SK-N-SH (cell line): ENCODE results near the gene HHAT. TPM values are rescaled to one million over a fixed set of nuclear protein-coding genes. Genes with fewer than 3 reads are reported as not detected.
"Not testable (repeated sequence)": the region's sequence is repeated elsewhere in the genome, so short reads cannot be mapped to it uniquely, and the experiment has no call there.

Experiments
- CTCF ChIA-PET: fragments of 300-600, 350-600 bp; formaldehyde crosslinking; extraction: SDS; loops from one replicate; lab custom pipeline; 2021; lab: Yijun Ruan, JAX
- POLR2A ChIA-PET: fragments of 350-600 bp; sonication (Branson Sonifier 250); formaldehyde crosslinking; extraction: SDS; loops from one replicate; lab custom pipeline; 2020; ENCODE audit warnings: antibody characterized with exemption, inconsistent platforms; lab: Yijun Ruan, JAX
- DNase-seq: peaks from one replicate; pipeline ENCODE4 v3.0.0; 2012
- H2AFZ ChIP-seq: fragments of 200-600 bp; sonication (generic); 2 replicates; pipeline ENCODE4 v1.8.1; 2016; ENCODE audit warnings: antibody characterized with exemption, mild to moderate bottlenecking, low read depth
- H3F3A ChIP-seq: fragments of 200-600 bp; sonication (generic); replicated peaks from 2 replicates; pipeline ENCODE3; 2016; ENCODE audit warnings: antibody characterized with exemption, mild to moderate bottlenecking; ENCODE audit not compliant: insufficient read depth
- H3K27ac ChIP-seq, 2 experiments: fragments of 200-500 bp in 1 of 2; fragments of 200-600 bp in 1 of 2; sonication (Bioruptor generic) in 1 of 2; sonication (generic), shearing (Covaris generic) in 1 of 2; 2 replicates each; pipeline versions ENCODE4 v1.5.1 to v1.6.1; 2014 to 2016; ENCODE audit warnings: low read depth in 2 of 2, inconsistent platforms in 1 of 2, low read length in 1 of 2, mild to moderate bottlenecking in 1 of 2, mixed read lengths in 1 of 2
- H3K27me3 ChIP-seq: fragments of 200-600 bp; sonication (generic), shearing (Covaris generic); 2 replicates; pipeline ENCODE4 v1.6.1; 2016; ENCODE audit warnings: mixed run types; ENCODE audit not compliant: insufficient read depth
- H3K36me3 ChIP-seq, 2 experiments: fragments of 200-500 bp in 1 of 2; fragments of 200-600 bp in 1 of 2; sonication (Bioruptor generic) in 1 of 2; sonication (generic) in 1 of 2; replicated peaks in 1 of 2; 2 replicates each; pipeline versions ENCODE3 to v1.5.1; 2014 to 2016; ENCODE audit warnings: low read length in 1 of 2, mild to moderate bottlenecking in 1 of 2; ENCODE audit not compliant: insufficient read depth in 2 of 2, control insufficient read depth in 1 of 2
- H3K4me1 ChIP-seq, 2 experiments: fragments of 200-500 bp in 1 of 2; fragments of 200-600 bp in 1 of 2; sonication (Bioruptor generic) in 1 of 2; sonication (generic), shearing (Covaris generic) in 1 of 2; 2 replicates each; pipeline versions ENCODE4 v1.5.1 to v1.6.1; 2014 to 2016; ENCODE audit warnings: low read depth in 1 of 2, low read length in 1 of 2, mixed run types in 1 of 2; ENCODE audit not compliant: insufficient read depth in 2 of 2, control insufficient read depth in 1 of 2
- H3K4me2 ChIP-seq: fragments of 200-600 bp; sonication (generic), shearing (Covaris generic); 2 replicates; pipeline ENCODE4 v1.6.1; 2017; ENCODE audit warnings: mixed run types
- H3K4me3 ChIP-seq, 2 experiments: fragments of 200-500 bp in 1 of 2; fragments of 200-600 bp in 1 of 2; sonication (Bioruptor generic) in 1 of 2; sonication (generic), shearing (Covaris generic) in 1 of 2; 2 replicates each; pipeline versions ENCODE4 v1.5.1 to v1.8.1; 2014 to 2016; ENCODE audit warnings: low read depth in 2 of 2, inconsistent platforms in 1 of 2, low read length in 1 of 2, mild to moderate bottlenecking in 1 of 2, mixed read lengths in 1 of 2, moderate library complexity in 1 of 2
- H3K79me2 ChIP-seq: fragments of 200-600 bp; sonication (generic); 2 replicates; pipeline ENCODE4 v1.8.1; 2017; ENCODE audit warnings: mild to moderate bottlenecking; ENCODE audit not compliant: insufficient read depth
- H3K9ac ChIP-seq: fragments of 200-600 bp; sonication (generic); 2 replicates; pipeline ENCODE4 v1.6.1; 2017; ENCODE audit warnings: mixed run types
- H3K9me2 ChIP-seq: fragments of 200-600 bp; sonication (generic); 2 replicates; pipeline ENCODE4 v1.6.1; 2017; ENCODE audit warnings: mixed run types
- H3K9me3 ChIP-seq: fragments of 200-600 bp; sonication (generic); 2 replicates; pipeline ENCODE4 v1.6.1; 2017; ENCODE audit warnings: mixed run types, mild to moderate bottlenecking, moderate library complexity
- H4K20me1 ChIP-seq: fragments of 200-600 bp; sonication (generic); 2 replicates; pipeline ENCODE4 v1.6.1; 2017; ENCODE audit warnings: mild to moderate bottlenecking, mixed run types; ENCODE audit not compliant: insufficient read depth
- CHD2 ChIP-seq: fragments of 150-350 bp; IDR thresholded peaks from 2 replicates; pipeline ENCODE4 v1.6.1; 2018; ENCODE audit warnings: low read length; ENCODE audit not compliant: partially characterized antibody
- ELF1 ChIP-seq: IDR thresholded peaks from 2 replicates; pipeline ENCODE4 v1.4.0; 2012
- FOSL2 ChIP-seq: IDR thresholded peaks from 2 replicates; pipeline ENCODE4 v1.4.0; 2012; ENCODE audit warnings: low read depth, mild to moderate bottlenecking, moderate library complexity, borderline replicate concordance
- FOXM1 ChIP-seq: IDR thresholded peaks from 2 replicates; pipeline ENCODE4 v1.4.0; 2012; ENCODE audit warnings: low read depth, mild to moderate bottlenecking
- JUND ChIP-seq: IDR thresholded peaks from 2 replicates; pipeline ENCODE4 v1.4.0; 2012
- MEF2A ChIP-seq: IDR thresholded peaks from 2 replicates; pipeline ENCODE4 v1.4.0; 2012; ENCODE audit warnings: low read depth, borderline replicate concordance
- MXI1 ChIP-seq: IDR thresholded peaks from 2 replicates; pipeline ENCODE4 v1.6.1; 2012; ENCODE audit warnings: mild to moderate bottlenecking, low read depth, low read length, improper control_type of control experiment
- POLR2AphosphoS5 ChIP-seq: IDR thresholded peaks from 2 replicates; pipeline ENCODE4 v1.6.1; 2012; ENCODE audit warnings: low read depth, low read length
- RAD21 ChIP-seq: IDR thresholded peaks from 2 replicates; pipeline ENCODE4 v1.6.1; 2012; ENCODE audit warnings: mild to moderate bottlenecking, low read length
- RCOR1 ChIP-seq: fragments of 150-350 bp; IDR thresholded peaks from 2 replicates; pipeline ENCODE4 v1.6.1; 2017; ENCODE audit warnings: antibody characterized with exemption, low read length
- RXRA ChIP-seq: IDR thresholded peaks from 2 replicates; pipeline ENCODE4 v1.4.0; 2012; ENCODE audit warnings: low read depth, mild to moderate bottlenecking, borderline replicate concordance
- TCF12 ChIP-seq: IDR thresholded peaks from 2 replicates; pipeline ENCODE4 v1.4.0; 2012
- TEAD4 ChIP-seq: IDR thresholded peaks from 2 replicates; pipeline ENCODE4 v1.4.0; 2012; ENCODE audit warnings: mild to moderate bottlenecking, borderline replicate concordance; ENCODE audit not compliant: insufficient read depth
- YY1 ChIP-seq: IDR thresholded peaks from 2 replicates; pipeline ENCODE4 v1.4.0; 2012; ENCODE audit warnings: low read depth, mild to moderate bottlenecking
- WGBS: methylation state at CpG from one replicate; pipeline ENCODE4 v1.1.6; 2017; ENCODE audit warnings: low lambda C conversion rate; 5-methylcytosine and 5-hydroxymethylcytosine counted together
- polyA plus RNA-seq, 3 experiments: library from polyadenylated mRNA; depleted of rRNA; stranded (reverse); fragments of >200 nt; gene quantifications; 2 replicates each; pipeline ENCODE4 v1.2.3, GENCODE V29; 2012
- TF ChIP-seq, protein P1 (sequence below): IDR thresholded peaks from 2 replicates; pipeline ENCODE4 v1.4.0; 2012; ENCODE audit warnings: low read depth, borderline replicate concordance
- TF ChIP-seq, protein P2 (sequence below): fragments of 150-350 bp; IDR thresholded peaks from 2 replicates; pipeline ENCODE4 v1.6.1; 2017; ENCODE audit warnings: antibody characterized with exemption, low read length, low read depth, borderline replicate concordance

Gene HHAT
- polyA plus RNA-seq, 1 of the 3 experiments (the other 2 are of a cell fraction), result 8.1 TPM

DNA sequence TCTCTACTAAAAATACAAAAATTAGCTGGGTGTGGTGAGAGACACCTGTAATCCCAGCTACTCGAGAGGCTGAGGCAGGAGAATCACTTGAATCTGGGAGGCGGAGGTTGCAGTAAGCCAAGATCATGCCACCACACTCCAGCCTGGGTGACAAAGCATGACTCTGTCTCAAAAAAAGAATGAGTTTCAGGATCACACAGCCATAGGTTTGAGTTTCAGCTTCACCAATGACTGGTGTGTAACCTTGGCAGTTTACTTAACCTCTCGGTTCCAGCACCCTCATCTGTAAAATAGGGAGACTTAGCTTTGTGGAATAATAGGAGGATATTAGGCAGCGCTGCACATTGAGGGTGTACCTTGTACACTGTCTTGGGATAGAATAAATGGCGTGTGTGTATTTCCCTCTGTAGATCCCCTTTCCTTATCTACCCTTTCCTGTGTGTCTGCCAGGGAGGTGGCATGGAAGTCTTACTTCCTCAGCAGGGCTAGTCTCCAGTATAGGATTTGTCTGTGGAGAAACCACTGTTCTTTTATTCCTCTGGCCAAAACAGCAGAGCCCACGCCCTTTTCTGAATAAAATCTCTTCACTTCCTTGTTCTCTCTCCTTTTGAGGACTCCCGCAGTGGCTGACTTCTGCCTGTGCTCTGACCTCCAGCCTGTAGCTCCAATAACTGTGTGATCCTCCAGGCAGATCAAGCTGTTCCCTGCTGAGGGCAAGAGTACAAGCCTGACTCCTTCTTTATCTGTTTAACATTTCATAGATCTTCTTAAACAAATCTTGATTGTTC is 90.4 kb downstream of the HHAT start:
- POLR2A ChIA-PET, result interaction anchor here (0.9 kb wide), 1 partner anchor 715 kb away, joined by 3 read pairs; the partner anchor contains the start of gene KCNH1

DNA sequence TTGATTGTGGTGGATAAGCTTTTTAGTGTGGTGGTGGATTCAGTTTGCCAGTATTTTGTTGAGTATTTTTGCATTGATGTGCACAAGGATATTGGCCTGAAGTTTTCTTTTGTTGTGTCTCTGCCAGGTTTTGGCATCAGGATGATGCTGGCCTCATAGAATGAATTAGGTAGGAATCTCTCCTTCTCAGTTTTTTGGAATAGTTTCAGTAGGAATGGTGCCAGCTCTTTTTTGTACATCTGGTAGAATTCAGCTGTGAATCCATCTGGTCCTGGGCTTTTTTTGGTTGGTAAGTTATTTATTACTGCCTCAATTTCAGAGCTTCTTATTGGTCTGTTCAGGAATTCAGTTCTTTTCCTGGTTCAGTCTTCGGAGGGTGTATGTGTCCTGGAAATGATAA is 98.0 kb downstream of the HHAT start:
- H3K9me3 ChIP-seq, H3K4me3 ChIP-seq, H3K27ac ChIP-seq, H3K4me2 ChIP-seq, H3K79me2 ChIP-seq, DNase-seq, H3F3A ChIP-seq, H4K20me1 ChIP-seq, H3K9ac ChIP-seq, H2AFZ ChIP-seq, H3K36me3 ChIP-seq, POLR2A ChIA-PET, H3K4me1 ChIP-seq, H3K27me3 ChIP-seq, H3K9me2 ChIP-seq: not testable (repeated sequence)
- 0 out of 2 replicates have a peak, but pooled peaks have one; percentile 11 for TF ChIP-seq TCF12
- CTCF ChIA-PET, result interaction anchor here (1.0 to 1.8 kb wide), 5 partner anchors 10 to 709 kb away, joined by 3 to 9 read pairs (median 5); partner anchors contain the start of gene KCNH1
- WGBS, result 62% methylated on average over 1 of the region's 1 CpG

More for the DNA sequence above, 90.4 kb downstream of the HHAT start:
- Histone ChIP-seq H2AFZ (no peak overlapping the region), H3F3A (no peaks in the 10 kb centered on the region), H4K20me1 (no peaks in the 10 kb centered on the region), H3K4me2 (no peak overlapping the region), H3K9ac (no peak overlapping the region), H3K4me1 (no peaks in the 10 kb centered on the region), H3K9me3 (no peaks in the 10 kb centered on the region), H3K36me3 (no peaks in the 10 kb centered on the region), H3K9me2 (no peaks in the 10 kb centered on the region), H3K79me2 (no peaks in the 10 kb centered on the region), H3K27me3 (no peaks in the 10 kb centered on the region), H3K27ac (no peak overlapping the region), H3K4me3 (no peak overlapping the region)
- CTCF ChIA-PET, result interaction anchor here (0.6 to 6.1 kb wide), 5 partner anchors 12 to 839 kb away, joined by 3 to 46 read pairs (median 7); partner anchors contain the start of gene KCNH1
- WGBS, result 77% methylated on average over 7 of the region's 7 CpGs
- DNase-seq, result no peak
- TF ChIP-seq CHD2 (no peak), ELF1 (no peak), TCF12 (no peak), RXRA (no peak), MXI1 (no peak), TEAD4 (no peak), FOXM1 (no peak), MEF2A (no peak), JUND (no peak), POLR2AphosphoS5 (no peak), RAD21 (no peak), RCOR1 (no peak), FOSL2 (no peak), YY1 (no peak)
- TF ChIP-seq, protein P1, sequence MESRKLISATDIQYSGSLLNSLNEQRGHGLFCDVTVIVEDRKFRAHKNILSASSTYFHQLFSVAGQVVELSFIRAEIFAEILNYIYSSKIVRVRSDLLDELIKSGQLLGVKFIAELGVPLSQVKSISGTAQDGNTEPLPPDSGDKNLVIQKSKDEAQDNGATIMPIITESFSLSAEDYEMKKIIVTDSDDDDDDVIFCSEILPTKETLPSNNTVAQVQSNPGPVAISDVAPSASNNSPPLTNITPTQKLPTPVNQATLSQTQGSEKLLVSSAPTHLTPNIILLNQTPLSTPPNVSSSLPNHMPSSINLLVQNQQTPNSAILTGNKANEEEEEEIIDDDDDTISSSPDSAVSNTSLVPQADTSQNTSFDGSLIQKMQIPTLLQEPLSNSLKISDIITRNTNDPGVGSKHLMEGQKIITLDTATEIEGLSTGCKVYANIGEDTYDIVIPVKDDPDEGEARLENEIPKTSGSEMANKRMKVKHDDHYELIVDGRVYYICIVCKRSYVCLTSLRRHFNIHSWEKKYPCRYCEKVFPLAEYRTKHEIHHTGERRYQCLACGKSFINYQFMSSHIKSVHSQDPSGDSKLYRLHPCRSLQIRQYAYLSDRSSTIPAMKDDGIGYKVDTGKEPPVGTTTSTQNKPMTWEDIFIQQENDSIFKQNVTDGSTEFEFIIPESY, result no peak
- TF ChIP-seq, protein P2, sequence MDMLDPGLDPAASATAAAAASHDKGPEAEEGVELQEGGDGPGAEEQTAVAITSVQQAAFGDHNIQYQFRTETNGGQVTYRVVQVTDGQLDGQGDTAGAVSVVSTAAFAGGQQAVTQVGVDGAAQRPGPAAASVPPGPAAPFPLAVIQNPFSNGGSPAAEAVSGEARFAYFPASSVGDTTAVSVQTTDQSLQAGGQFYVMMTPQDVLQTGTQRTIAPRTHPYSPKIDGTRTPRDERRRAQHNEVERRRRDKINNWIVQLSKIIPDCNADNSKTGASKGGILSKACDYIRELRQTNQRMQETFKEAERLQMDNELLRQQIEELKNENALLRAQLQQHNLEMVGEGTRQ, result no peak
- TF ChIP-seq, all 33 proteins: peak for 0
